HG03060 (cell line): ENCODE measurements around the gene SIK3.

Experiments used
- ATAC-seq: cut with Tn5 transposase; IDR thresholded peaks from one replicate; pipeline ENCODE4 v1.9.1; 2021; ENCODE audit warnings: low read depth, moderate number of reproducible peaks; ENCODE audit not compliant: unreplicated experiment

The SIK3 gene

GRCh38 chr11:116976941-116977570 lies 121.2 kb downstream of the SIK3 start:
- no peak for ATAC-seq

- no peak for ATAC-seq
Measured at GRCh38 chr11:116975661-116976060, 122.6 kb downstream of the SIK3 start.

- no peak for ATAC-seq
Measured at GRCh38 chr11:116973270-116973669, 125.0 kb downstream of the SIK3 start.

- no peak for ATAC-seq
Measured at GRCh38 chr11:116972691-116973090, 125.5 kb downstream of the SIK3 start.

- no peak for ATAC-seq
Measured at GRCh38 chr11:116970485-116971292, 127.5 kb downstream of the SIK3 start.

GRCh38 chr11:116969694-116970093 lies 128.5 kb downstream of the SIK3 start:
- no peak for ATAC-seq

- no peak for ATAC-seq
Measured at GRCh38 chr11:116964269-116964668, 134.0 kb downstream of the SIK3 start.

- no peak for ATAC-seq
Measured at GRCh38 chr11:116963813-116964212, 134.4 kb downstream of the SIK3 start.

- no peak for ATAC-seq
Measured at GRCh38 chr11:116962108-116962507, 136.1 kb downstream of the SIK3 start.

- no peak for ATAC-seq
Measured at GRCh38 chr11:116960930-116961329, 137.3 kb downstream of the SIK3 start.

- no peak for ATAC-seq
Measured at GRCh38 chr11:116958246-116958645, 140.0 kb downstream of the SIK3 start.

- no peak for ATAC-seq
Measured at GRCh38 chr11:116955949-116956348, 142.3 kb downstream of the SIK3 start.

- no peak for ATAC-seq
Measured at GRCh38 chr11:116955548-116955947, 142.7 kb downstream of the SIK3 start.

GRCh38 chr11:116953530-116954285 lies 144.5 kb downstream of the SIK3 start:
- no peak for ATAC-seq

GRCh38 chr11:116951762-116952161 lies 146.5 kb downstream of the SIK3 start:
- no peak for ATAC-seq

GRCh38 chr11:116950210-116950609 lies 148.0 kb downstream of the SIK3 start:
- ATAC-seq, result no peak

GRCh38 chr11:116948391-116948790 lies 149.8 kb downstream of the SIK3 start:
- ATAC-seq, result no peak

- ATAC-seq, result no peak
Measured at GRCh38 chr11:116946414-116946813, 151.8 kb downstream of the SIK3 start.

- no peak for ATAC-seq
Measured at GRCh38 chr11:116939499-116939898, 158.7 kb downstream of the SIK3 start.

- no peak for ATAC-seq
Measured at GRCh38 chr11:116938471-116939070, 159.7 kb downstream of the SIK3 start.
